ENCODE measurements around the gene ITFG2.
A peak's percentile ranks its signal among the peaks of the same experiment; 100 is the strongest.

Gene ITFG2

GRCh38 chr12:2795291-2796186 is 16.9 kb upstream of the ITFG2 start:
- DNase-seq (ENCODE audit: low read depth in 3 of 3), result peak; percentile 43 to 79 (median 43)

- DNase-seq (ENCODE audit: low read depth in 3 of 3), result no peak
These were observed 16.2 kb upstream of the ITFG2 start for GRCh38 chr12:2796187-2796666.

GRCh38 chr12:2797721-2798418 is 14.6 kb upstream of the ITFG2 start:
- DNase-seq (ENCODE audit: low read depth in 3 of 3), result no peak

GRCh38 chr12:2800046-2800570 is 12.4 kb upstream of the ITFG2 start:
- DNase-seq (ENCODE audit: low read depth in 3 of 3), result no peak

GRCh38 chr12:2801044-2801783 is 11.3 kb upstream of the ITFG2 start:
- DNase-seq (ENCODE audit: low read depth in 3 of 3), result no peak

GRCh38 chr12:2803635-2804392 is 8.7 kb upstream of the ITFG2 start:
- DNase-seq (ENCODE audit: low read depth in 3 of 3), result no peak

- no peak for DNase-seq (ENCODE audit: low read depth in 3 of 3)
These were observed 7.9 kb upstream of the ITFG2 start for GRCh38 chr12:2804393-2805142.

GRCh38 chr12:2805143-2805520 is 7.3 kb upstream of the ITFG2 start:
- no peak for DNase-seq (ENCODE audit: low read depth in 3 of 3)

GRCh38 chr12:2806700-2807099 is 5.8 kb upstream of the ITFG2 start:
- no peak for DNase-seq (ENCODE audit: low read depth in 3 of 3)

GRCh38 chr12:2811801-2812200 is 667 bp upstream of the ITFG2 start:
- no peak for DNase-seq (ENCODE audit: low read depth in 3 of 3)

GRCh38 chr12:2813214-2814185 is 1.0 kb downstream of the ITFG2 start:
- DNase-seq (ENCODE audit: low read depth in 3 of 3), result peak in 2 of 3 donors; percentile 40 to 59

GRCh38 chr12:2819810-2820209 is 7.3 kb downstream of the ITFG2 start:
- no peak for DNase-seq (ENCODE audit: low read depth in 3 of 3)

- DNase-seq (ENCODE audit: low read depth in 3 of 3), result no peak
These were observed 8.0 kb downstream of the ITFG2 start for GRCh38 chr12:2820432-2820831.

GRCh38 chr12:2823483-2823882 is 11.0 kb downstream of the ITFG2 start:
- DNase-seq (ENCODE audit: low read depth in 3 of 3), result no peak

GRCh38 chr12:2824541-2824940 is 12.1 kb downstream of the ITFG2 start:
- DNase-seq (ENCODE audit: low read depth in 3 of 3), result no peak

GRCh38 chr12:2825132-2825531 is 12.7 kb downstream of the ITFG2 start:
- DNase-seq (ENCODE audit: low read depth in 3 of 3), result no peak

GRCh38 chr12:2826036-2826435 is 13.6 kb downstream of the ITFG2 start:
- no peak for DNase-seq (ENCODE audit: low read depth in 3 of 3)

GRCh38 chr12:2826721-2827515 is 14.4 kb downstream of the ITFG2 start:
- no peak for DNase-seq (ENCODE audit: low read depth in 3 of 3)
